SJSA1 (cell line): ENCODE data around the gene HPGDS. TPM values are rescaled to one million over a fixed set of nuclear protein-coding genes. Genes with fewer than 3 reads are reported as not detected.

Experiments used
- total RNA-seq: library from RNA; depleted of rRNA; stranded (reverse); fragments of >200 nt; shearing (Covaris generic); gene quantifications from 2 replicates; pipeline ENCODE4 v1.2.3, GENCODE V29; 2014; rRNA removed

The HPGDS gene
- total RNA-seq, 1 experiment from 2014 or later = not detected

Other genes starting within 250 kb of the HPGDS start
- gene SMARCAD1, start 135.0 kb downstream of the HPGDS start, total RNA-seq = 30.3 and 34.8 TPM in 2 replicates
- 84.2 and 133 TPM in 2 replicates for gene PDLIM5, start 109.1 kb upstream of the HPGDS start, total RNA-seq